Neuronal stem cell (in vitro differentiated cells): ENCODE data around the gene EMP3.

Experiments used
- DNase-seq: peaks from one replicate; pipeline ENCODE4 v3.0.0-alpha.2; 2013; ENCODE audit warnings: low spot score
- H2AFZ ChIP-seq: one replicate; pipeline ENCODE4 v1.6.1; 2013; ENCODE audit warnings: mild to moderate bottlenecking, low read length, inconsistent platforms
- H2AK5ac ChIP-seq: 2 replicates; pipeline ENCODE4 v1.6.1; 2013; ENCODE audit warnings: low read depth, mild to moderate bottlenecking, inconsistent platforms, low read length, moderate library complexity, mixed read lengths
- H2BK120ac ChIP-seq: 2 replicates; pipeline ENCODE4 v1.6.1; 2013; ENCODE audit warnings: low read depth, mild to moderate bottlenecking, inconsistent platforms, low read length, moderate library complexity, mixed read lengths
- H2BK12ac ChIP-seq: one replicate; pipeline ENCODE4 v1.6.1; 2013; ENCODE audit warnings: low read length, inconsistent platforms
- H2BK15ac ChIP-seq: 2 replicates; pipeline ENCODE4 v1.6.1; 2013; ENCODE audit warnings: mild to moderate bottlenecking, low read length, inconsistent platforms, mixed read lengths
- H2BK5ac ChIP-seq: one replicate; pipeline ENCODE4 v1.6.1; 2013; ENCODE audit warnings: inconsistent platforms, mild to moderate bottlenecking, low read length, moderate library complexity
- H3K14ac ChIP-seq: one replicate; pipeline ENCODE4 v1.6.1; 2013; ENCODE audit warnings: low read length, inconsistent platforms
- H3K18ac ChIP-seq: 2 replicates; pipeline ENCODE4 v1.6.1; 2013; ENCODE audit warnings: low read length, inconsistent platforms
- H3K23ac ChIP-seq: 2 replicates; pipeline ENCODE4 v1.6.1; 2013; ENCODE audit warnings: low read depth, mild to moderate bottlenecking, mixed read lengths, low read length, inconsistent platforms; ENCODE audit not compliant: poor library complexity
- H3K27ac ChIP-seq: replicated peaks from 3 replicates; pipeline ENCODE4 v1.5.1; 2013; ENCODE audit warnings: low read length, inconsistent platforms
- H3K27me3 ChIP-seq, 3 experiments: 2 replicates each; pipeline ENCODE4 v1.6.1; 2013; ENCODE audit warnings: low read length in 3 of 3, mild to moderate bottlenecking in 2 of 3, inconsistent platforms in 1 of 3, low read depth in 1 of 3, mixed read lengths in 1 of 3, moderate library complexity in 1 of 3; ENCODE audit not compliant: control insufficient read depth in 3 of 3, insufficient read depth in 3 of 3
- H3K36me3 ChIP-seq, 2 donors: replicated peaks in 1 of 2; 2 replicates each; pipeline ENCODE4 v1.6.1; 2013; ENCODE audit warnings: low read length in 2 of 2; ENCODE audit not compliant: control insufficient read depth in 2 of 2, insufficient read depth in 2 of 2
- H3K4ac ChIP-seq: 2 replicates; pipeline ENCODE4 v1.6.1; 2013; ENCODE audit warnings: inconsistent platforms, mild to moderate bottlenecking, low read length, moderate library complexity
- H3K4me1 ChIP-seq, 2 donors: 1 replicate in 1 of 2; 2 replicates in 1 of 2; pipeline ENCODE4 v1.6.1; 2013; ENCODE audit warnings: low read length in 2 of 2, low read depth in 1 of 2; ENCODE audit not compliant: control insufficient read depth in 2 of 2, insufficient read depth in 1 of 2
- H3K4me2 ChIP-seq: one replicate; pipeline ENCODE4 v1.6.1; 2013; ENCODE audit warnings: mild to moderate bottlenecking, low read length, inconsistent platforms; ENCODE audit not compliant: insufficient read depth, poor library complexity, severe bottlenecking
- H3K4me3 ChIP-seq, 2 donors: 2 replicates each; pipeline ENCODE4 v1.5.1; 2013; ENCODE audit warnings: low read length in 2 of 2, mild to moderate bottlenecking in 2 of 2, inconsistent platforms in 1 of 2, moderate library complexity in 1 of 2
- H3K79me1 ChIP-seq: one replicate; pipeline ENCODE4 v1.6.1; 2013; ENCODE audit warnings: low read depth, mild to moderate bottlenecking, inconsistent platforms, low read length, moderate library complexity
- H3K9ac ChIP-seq: one replicate; pipeline ENCODE4 v1.6.1; 2013; ENCODE audit warnings: mild to moderate bottlenecking, low read depth, low read length, inconsistent platforms; ENCODE audit not compliant: poor library complexity
- H3K9me3 ChIP-seq, 2 donors: replicated peaks in 1 of 2; 2 replicates each; pipeline versions ENCODE3 to v1.6.1; 2013; ENCODE audit warnings: low read length in 2 of 2, mild to moderate bottlenecking in 2 of 2, inconsistent platforms in 1 of 2, low read depth in 1 of 2, mixed read lengths in 1 of 2, moderate library complexity in 1 of 2; ENCODE audit not compliant: control insufficient read depth in 2 of 2, insufficient read depth in 1 of 2
- H4K8ac ChIP-seq: one replicate; pipeline ENCODE4 v1.6.1; 2013; ENCODE audit warnings: low read depth, mild to moderate bottlenecking, inconsistent platforms, low read length, moderate library complexity
- H4K91ac ChIP-seq: one replicate; pipeline ENCODE4 v1.6.1; 2013; ENCODE audit warnings: low read length, low read depth, mild to moderate bottlenecking, inconsistent platforms; ENCODE audit not compliant: poor library complexity
- WGBS, 2 donors: extraction: QIAGEN DNeasy Blood & Tissue Kit; methylation state at CpG; one replicate each; pipeline ENCODE4 v1.1.7; 2013; ENCODE audit warnings: missing lambda C conversion rate in 2 of 2, mixed read lengths in 1 of 2; ENCODE audit not compliant: insufficient read length in 2 of 2, insufficient replicate concordance in 1 of 2; ENCODE audit errors: extremely low coverage in 2 of 2; 5-methylcytosine and 5-hydroxymethylcytosine counted together

EMP3 gene

DNA sequence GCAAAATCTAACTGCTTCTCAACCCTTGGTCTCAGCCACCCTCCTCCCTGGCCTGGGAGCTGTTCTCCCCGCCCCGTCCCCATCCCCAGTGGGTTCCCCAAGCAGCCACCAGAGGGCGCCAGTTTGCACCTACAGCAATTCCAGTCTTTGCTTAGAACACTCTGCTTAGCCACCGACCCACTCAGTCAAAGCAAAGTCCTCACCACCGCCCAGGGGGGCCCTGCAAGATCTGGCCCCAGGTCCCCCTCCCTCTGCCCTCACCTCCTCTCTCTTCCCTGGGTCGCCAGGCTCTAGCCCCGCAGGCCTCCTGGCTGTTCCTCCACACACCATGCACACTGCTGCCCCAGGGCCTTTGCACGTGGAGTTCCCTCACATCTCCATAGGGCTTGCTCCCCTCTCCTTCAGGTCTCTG, 26.0 kb downstream of the EMP3 start:
- Histone ChIP-seq H3K9ac (no peak overlapping the region), H3K9me3 (peaks cover 0 to 2% of the 10 kb centered on the region in 2 donors), H3K27me3 (peaks cover 0 to 33% (median 2%) of the 10 kb centered on the region in 3 experiments), H4K91ac (no peak overlapping the region), H3K4ac (no peak overlapping the region), H2AK5ac (no peak overlapping the region), H4K8ac (peak overlapping the region; percentile 56), H2BK120ac (peak overlapping the region; percentile 92), H2AFZ (no peak overlapping the region), H3K4me3 (no peak overlapping the region), H3K4me1 (peaks cover 6 to 10% of the 10 kb centered on the region in 2 donors), H2BK15ac (no peak overlapping the region), H3K18ac (peak overlapping the region; percentile 72), H3K27ac (no peak overlapping the region), H3K36me3 (no peaks in the 10 kb centered on the region), H2BK5ac (no peak overlapping the region), H3K79me1 (no peaks in the 10 kb centered on the region), H3K4me2 (no peak overlapping the region), H3K23ac (peak overlapping the region; percentile 52), H2BK12ac (no peak overlapping the region), H3K14ac (no peak overlapping the region)
- WGBS, 2 donors: no CpG with 5 or more reads among the region's 8 CpGs
- peak; percentile 59 for DNase-seq

GRCh38 chr19:48353677-48354076, 28.3 kb downstream of the EMP3 start:
- no CpG with 5 or more reads among the region's 5 CpGs for WGBS, 2 donors
- Histone ChIP-seq H3K4me3 (no peak overlapping the region), H2BK12ac (no peak overlapping the region), H2AK5ac (no peak overlapping the region), H3K14ac (no peak overlapping the region), H3K4me2 (no peak overlapping the region), H3K36me3 (no peaks in the 10 kb centered on the region), H4K8ac (no peak overlapping the region), H3K4me1 (peaks cover 6 to 10% of the 10 kb centered on the region in 2 donors), H3K4ac (no peak overlapping the region), H2AFZ (no peak overlapping the region), H2BK5ac (no peak overlapping the region), H3K27me3 (peaks cover 0 to 32% (median 0%) of the 10 kb centered on the region in 3 experiments), H3K9me3 (peaks cover 0 to 2% of the 10 kb centered on the region in 2 donors), H3K9ac (no peak overlapping the region), H4K91ac (no peak overlapping the region), H3K18ac (no peak overlapping the region), H2BK15ac (no peak overlapping the region), H3K27ac (no peak overlapping the region), H3K23ac (no peak overlapping the region), H2BK120ac (no peak overlapping the region), H3K79me1 (no peaks in the 10 kb centered on the region)
- DNase-seq: no peak

DNA sequence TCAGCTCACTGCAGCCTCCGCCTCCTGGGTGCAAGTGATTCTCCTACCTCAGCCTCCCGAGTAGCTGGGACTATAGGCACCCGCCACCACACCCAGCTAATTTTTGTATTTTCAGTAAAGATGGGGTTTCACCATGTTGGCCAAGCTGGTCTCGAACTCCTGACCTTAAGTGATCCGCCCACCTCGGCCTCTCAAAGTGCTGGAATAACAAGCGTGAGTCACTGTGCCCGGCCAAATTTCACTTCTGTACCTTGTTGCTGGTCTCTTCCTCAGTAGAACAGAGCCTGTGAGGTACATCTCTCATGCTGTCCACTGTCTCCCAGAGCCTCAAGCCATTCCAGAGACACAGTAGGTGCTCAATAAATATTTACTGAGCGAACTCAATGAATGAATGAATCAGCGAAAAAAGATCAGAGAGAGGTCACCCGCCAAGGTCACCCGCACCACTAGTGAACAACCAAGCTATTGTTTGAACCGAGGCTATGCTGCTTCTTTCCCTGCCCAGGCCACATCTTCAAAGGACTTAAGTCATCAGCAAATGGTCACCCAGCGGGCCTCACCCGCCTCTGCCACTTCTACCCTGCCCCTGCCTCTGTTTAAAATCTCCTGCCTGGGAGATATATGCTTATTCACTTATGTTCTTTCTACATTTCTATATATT, 29.1 kb downstream of the EMP3 start:
- no CpG with 5 or more reads among the region's 15 CpGs for WGBS, 2 donors
- Histone ChIP-seq H2BK5ac (no peak overlapping the region), H3K79me1 (no peaks in the 10 kb centered on the region), H3K9ac (no peak overlapping the region), H2AK5ac (no peak overlapping the region), H4K8ac (no peak overlapping the region), H3K4me3 (no peak overlapping the region), H3K23ac (no peak overlapping the region), H2AFZ (no peak overlapping the region), H3K4me1 (peaks cover 6 to 10% of the 10 kb centered on the region in 2 donors), H2BK12ac (no peak overlapping the region), H3K27me3 (peaks cover 0 to 27% (median 0%) of the 10 kb centered on the region in 3 experiments), H2BK120ac (no peak overlapping the region), H3K18ac (no peak overlapping the region), H3K36me3 (no peaks in the 10 kb centered on the region), H3K4me2 (no peak overlapping the region), H3K14ac (no peak overlapping the region), H4K91ac (no peak overlapping the region), H3K27ac (no peak overlapping the region), H3K9me3 (peaks cover 0 to 2% of the 10 kb centered on the region in 2 donors), H2BK15ac (no peak overlapping the region), H3K4ac (no peak overlapping the region)
- DNase-seq: no peak

GRCh38 chr19:48355365-48355954, 30.1 kb downstream of the EMP3 start:
- H3K9me3 ChIP-seq: peaks cover 0 to 2% of the 10 kb centered on the region in 2 donors
- H3K4me1 ChIP-seq: peaks cover 6 to 10% of the 10 kb centered on the region in 2 donors
- peak overlapping the region; percentile 43 for H2AFZ ChIP-seq
- no peak overlapping the region for H3K4me3 ChIP-seq
- H2BK5ac ChIP-seq: no peak overlapping the region
- WGBS, 2 donors: no CpG with 5 or more reads among the region's 12 CpGs
- no peak overlapping the region for H4K91ac ChIP-seq
- H2BK120ac ChIP-seq: no peak overlapping the region
- H3K27ac ChIP-seq: no peak overlapping the region
- no peaks in the 10 kb centered on the region for H3K36me3 ChIP-seq
- no peak overlapping the region for H4K8ac ChIP-seq
- H3K4me2 ChIP-seq: no peak overlapping the region
- H3K79me1 ChIP-seq: no peaks in the 10 kb centered on the region
- peak overlapping the region; percentile 29 for H3K18ac ChIP-seq
- H2BK12ac ChIP-seq: no peak overlapping the region
- peaks cover 0 to 21% (median 0%) of the 10 kb centered on the region in 3 experiments for H3K27me3 ChIP-seq
- DNase-seq: no peak
- H3K14ac ChIP-seq: no peak overlapping the region
- no peak overlapping the region for H3K9ac ChIP-seq
- H3K4ac ChIP-seq: no peak overlapping the region
- peak overlapping the region; percentile 9 for H2AK5ac ChIP-seq
- H3K23ac ChIP-seq: peak overlapping the region; percentile 20
- no peak overlapping the region for H2BK15ac ChIP-seq
